Measurements from ENCODE around the gene CNTN5.
"Not testable (repeated sequence)": the region's sequence is repeated elsewhere in the genome, so short reads cannot be mapped to it uniquely, and the experiment has no call there.

Gene CNTN5

DNA sequence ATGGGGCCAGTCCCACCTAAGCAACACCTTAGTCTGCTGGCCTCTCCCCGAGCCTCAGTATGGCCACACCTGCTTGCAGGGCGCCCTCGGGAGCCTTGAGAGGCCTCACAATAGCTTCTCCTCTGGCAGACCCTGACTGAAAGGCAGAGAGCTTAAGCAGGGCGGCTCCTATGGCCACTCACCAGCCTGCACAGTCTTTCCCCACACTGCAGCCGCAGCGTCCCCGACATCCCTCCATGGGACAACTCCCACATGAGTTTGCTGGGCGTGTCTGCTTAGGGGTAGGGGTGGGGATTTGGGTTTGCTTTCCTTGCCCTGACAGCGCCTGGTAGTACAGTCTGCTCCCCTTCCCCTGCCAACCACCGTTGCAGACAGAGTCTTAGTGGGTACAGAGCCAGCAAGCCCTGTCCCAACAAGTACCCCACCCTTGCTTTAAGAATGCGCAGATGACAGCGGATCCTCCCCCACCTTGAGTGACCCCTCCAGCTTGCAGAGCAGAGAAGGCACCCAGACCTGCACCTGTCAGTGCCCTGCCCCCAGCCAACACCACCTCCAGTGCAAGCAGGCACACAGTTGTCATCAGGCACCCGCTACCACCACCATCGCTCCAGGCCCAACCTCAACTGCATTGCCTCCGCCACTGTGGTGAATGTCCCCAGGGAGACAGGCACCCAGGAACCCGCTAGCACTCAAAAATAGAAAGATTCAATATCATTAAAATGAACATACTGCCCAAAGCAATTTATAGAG, 1252.5 kb downstream of the CNTN5 start:
- DNase-seq, result no peak
- Histone ChIP-seq H3K36me3 (no peaks in the 10 kb centered on the region), H3K27ac (no peak overlapping the region), H3K27me3 (no peaks in the 10 kb centered on the region), H3K4me1 (no peaks in the 10 kb centered on the region), H3K9me3 (no peaks in the 10 kb centered on the region), H3K4me3 (no peak overlapping the region)
- intact Hi-C loops (cut with DNase I; ENCODE audit: low total_unique reads), result no loop called here
- no peak for TF ChIP-seq CTCF (IDR thresholded peaks at IDR 0.05)

GRCh38 chr11:100274466-100274865, 1253.7 kb downstream of the CNTN5 start:
- H3K36me3 ChIP-seq; H3K4me1 ChIP-seq; DNase-seq; H3K27me3 ChIP-seq; intact Hi-C loops (cut with DNase I; ENCODE audit: low total_unique reads); H3K27ac ChIP-seq; H3K4me3 ChIP-seq; H3K9me3 ChIP-seq: not testable (repeated sequence)

DNA sequence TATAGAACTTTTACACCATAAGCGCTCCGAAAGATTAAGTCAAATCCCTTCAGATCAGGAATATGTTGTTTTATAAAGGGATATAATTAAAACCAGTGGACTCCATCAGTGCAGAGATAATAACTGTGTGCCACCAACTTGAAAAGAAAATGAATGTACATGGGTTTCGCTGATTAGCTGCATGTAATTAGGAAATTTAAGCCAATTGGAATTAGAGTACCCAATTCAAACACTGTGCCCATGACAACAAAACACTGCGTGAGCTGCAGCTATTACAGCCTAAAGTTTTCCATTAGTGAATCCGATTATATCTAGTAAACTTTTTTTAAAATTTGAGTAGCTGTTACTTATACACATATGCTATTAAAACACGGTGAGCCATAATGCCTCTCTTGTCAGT, 1274.0 kb downstream of the CNTN5 start:
- intact Hi-C loops (cut with DNase I; ENCODE audit: low total_unique reads), result no loop called here
- H3K36me3 ChIP-seq, result no peaks in the 10 kb centered on the region
- TF ChIP-seq CTCF (IDR thresholded peaks at IDR 0.05), result no peak
- H3K4me1 ChIP-seq, result no peaks in the 10 kb centered on the region
- H3K27me3 ChIP-seq, result no peaks in the 10 kb centered on the region
- DNase-seq, result no peak
- no peak overlapping the region for H3K4me3 ChIP-seq
- no peaks in the 10 kb centered on the region for H3K9me3 ChIP-seq
- no peak overlapping the region for H3K27ac ChIP-seq

DNA sequence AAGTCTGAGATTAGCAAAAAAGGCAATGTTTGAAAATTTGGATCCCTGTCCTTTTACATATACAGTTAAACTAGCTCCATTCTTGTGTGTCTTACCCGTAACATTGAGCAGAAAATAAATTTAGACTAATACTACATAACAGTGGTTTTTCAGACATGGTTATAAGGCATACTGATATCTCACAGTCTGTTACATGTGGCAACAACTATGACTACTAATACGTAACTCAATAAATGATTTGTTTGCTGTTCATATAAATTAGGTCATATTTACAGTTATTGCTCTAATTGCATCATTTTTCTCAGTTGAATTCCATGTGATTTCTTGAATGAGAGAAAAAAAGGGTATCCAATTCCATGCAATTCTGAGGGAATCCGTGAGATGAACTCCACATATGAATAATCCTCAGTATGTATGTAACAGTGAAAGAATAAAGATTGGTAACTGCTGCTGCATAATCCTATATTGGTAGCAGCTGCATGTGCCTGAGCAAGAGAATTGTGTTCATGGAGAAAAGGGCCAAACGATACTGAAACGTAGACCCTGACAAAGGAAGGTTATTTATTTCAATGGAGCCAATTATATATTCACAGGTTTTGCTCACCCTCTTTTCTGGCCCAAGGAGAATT, 1275.4 kb downstream of the CNTN5 start:
- H3K4me3 ChIP-seq, result no peak overlapping the region
- H3K27ac ChIP-seq, result no peak overlapping the region
- H3K4me1 ChIP-seq, result no peaks in the 10 kb centered on the region
- H3K27me3 ChIP-seq, result no peaks in the 10 kb centered on the region
- DNase-seq, result no peak
- no peak for TF ChIP-seq CTCF (IDR thresholded peaks at IDR 0.05)
- H3K9me3 ChIP-seq, result no peaks in the 10 kb centered on the region
- intact Hi-C loops (cut with DNase I; ENCODE audit: low total_unique reads), result no loop called here
- H3K36me3 ChIP-seq, result no peaks in the 10 kb centered on the region

GRCh38 chr11:100297516-100297915, 1276.8 kb downstream of the CNTN5 start:
- no peak overlapping the region for H3K27ac ChIP-seq
- intact Hi-C loops (cut with DNase I; ENCODE audit: low total_unique reads), result no loop called here
- H3K27me3 ChIP-seq, result no peaks in the 10 kb centered on the region
- H3K9me3 ChIP-seq, result no peaks in the 10 kb centered on the region
- H3K4me1 ChIP-seq, result no peaks in the 10 kb centered on the region
- no peak for TF ChIP-seq CTCF (IDR thresholded peaks at IDR 0.05)
- H3K4me3 ChIP-seq, result no peak overlapping the region
- no peaks in the 10 kb centered on the region for H3K36me3 ChIP-seq
- no peak for DNase-seq

GRCh38 chr11:100302824-100303223, 1282.1 kb downstream of the CNTN5 start:
- H3K4me1 ChIP-seq, result no peaks in the 10 kb centered on the region
- no peaks in the 10 kb centered on the region for H3K9me3 ChIP-seq
- no peak for TF ChIP-seq CTCF (IDR thresholded peaks at IDR 0.05)
- intact Hi-C loops (cut with DNase I; ENCODE audit: low total_unique reads), result no loop called here
- no peaks in the 10 kb centered on the region for H3K27me3 ChIP-seq
- H3K4me3 ChIP-seq, result no peak overlapping the region
- H3K36me3 ChIP-seq, result no peaks in the 10 kb centered on the region
- no peak for DNase-seq
- no peak overlapping the region for H3K27ac ChIP-seq
